Measurements from ENCODE around the gene KLRG1.

Gene KLRG1

GRCh38 chr12:9032202-9032964 is 43.0 kb downstream of the KLRG1 start:
- Histone ChIP-seq H4K20me1 (ENCODE audit: low read depth, low read length) (no peaks in the 10 kb centered on the region), H3K4me2 (ENCODE audit: low read depth, low read length, poor library complexity, severe bottlenecking) (no peak overlapping the region), H2AFZ (ENCODE audit: low read depth, low read length, severe bottlenecking) (no peak overlapping the region), H3K9me2 (replicated peaks; ENCODE audit: insufficient read depth, low read length) (no peaks in the 10 kb centered on the region), H3K79me2 (ENCODE audit: insufficient read depth, low read length) (no peaks in the 10 kb centered on the region), H3K9me3 (ENCODE audit: insufficient read depth, low read length) (no peaks in the 10 kb centered on the region), H3K9ac (ENCODE audit: low read length) (no peak overlapping the region), H3K36me3 (ENCODE audit: low read length) (no peaks in the 10 kb centered on the region), H3K27ac (ENCODE audit: low read depth, low read length) (no peak overlapping the region), H3K27me3 (ENCODE audit: low read length) (no peaks in the 10 kb centered on the region), H3F3A (ENCODE audit: insufficient read depth) (no peaks in the 10 kb centered on the region), H3K4me3 (ENCODE audit: insufficient read depth, low read length, poor library complexity, severe bottlenecking) (no peak overlapping the region)
- TF ChIP-seq EZH2phosphoT487 (conservative IDR thresholded peaks at IDR 0.05; ENCODE audit: low read length) (no peak), CTCF (IDR thresholded peaks at IDR 0.05; ENCODE audit: insufficient read depth, low read length, poor library complexity, severe bottlenecking) (no peak)

DNA sequence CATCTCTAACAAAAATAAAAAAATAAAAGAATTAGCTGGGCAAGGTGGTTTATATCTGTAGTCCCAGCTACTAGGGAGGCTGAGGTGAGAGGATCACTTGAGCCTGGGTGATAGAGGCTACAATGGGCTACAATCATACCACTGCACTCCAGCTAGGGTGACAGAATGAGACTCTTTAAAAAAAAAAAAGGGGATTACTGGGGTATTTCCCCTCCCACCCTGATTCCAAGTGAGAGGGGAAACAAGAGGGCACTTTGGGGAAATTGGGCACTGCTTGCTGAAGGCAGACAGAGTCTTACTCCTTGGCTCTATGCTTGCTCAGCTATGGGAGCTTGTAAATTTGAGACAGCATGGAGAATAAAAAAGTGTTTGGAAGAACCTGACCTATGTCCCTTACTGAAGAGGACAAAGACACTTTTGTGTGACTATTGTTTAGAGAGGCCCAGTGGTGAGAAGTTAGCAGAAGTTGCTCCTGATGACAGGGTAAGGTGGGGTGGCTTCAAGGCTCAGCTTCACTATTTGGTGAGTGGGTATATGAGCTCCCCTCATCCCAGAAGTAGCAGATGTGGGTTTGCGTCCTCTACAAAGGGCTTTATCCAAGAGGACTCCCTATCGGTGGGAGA is 44.0 kb downstream of the KLRG1 start:
- no peaks in the 10 kb centered on the region for H3K9me3 ChIP-seq (ENCODE audit: insufficient read depth, low read length)
- no peak overlapping the region for H3K9ac ChIP-seq (ENCODE audit: low read length)
- no peaks in the 10 kb centered on the region for H3K27me3 ChIP-seq (ENCODE audit: low read length)
- H3F3A ChIP-seq (ENCODE audit: insufficient read depth): no peaks in the 10 kb centered on the region
- TF ChIP-seq CTCF (IDR thresholded peaks at IDR 0.05; ENCODE audit: insufficient read depth, low read length, poor library complexity, severe bottlenecking) (no peak), EZH2phosphoT487 (conservative IDR thresholded peaks at IDR 0.05; ENCODE audit: low read length) (no peak)
- H3K27ac ChIP-seq (ENCODE audit: low read depth, low read length): no peak overlapping the region
- H3K79me2 ChIP-seq (ENCODE audit: insufficient read depth, low read length): no peaks in the 10 kb centered on the region
- H3K4me2 ChIP-seq (ENCODE audit: low read depth, low read length, poor library complexity, severe bottlenecking): no peak overlapping the region
- H2AFZ ChIP-seq (ENCODE audit: low read depth, low read length, severe bottlenecking): no peak overlapping the region
- H3K36me3 ChIP-seq (ENCODE audit: low read length): no peaks in the 10 kb centered on the region
- no peaks in the 10 kb centered on the region for H3K9me2 ChIP-seq (replicated peaks; ENCODE audit: insufficient read depth, low read length)
- no peaks in the 10 kb centered on the region for H4K20me1 ChIP-seq (ENCODE audit: low read depth, low read length)
- H3K4me3 ChIP-seq (ENCODE audit: insufficient read depth, low read length, poor library complexity, severe bottlenecking): no peak overlapping the region

DNA sequence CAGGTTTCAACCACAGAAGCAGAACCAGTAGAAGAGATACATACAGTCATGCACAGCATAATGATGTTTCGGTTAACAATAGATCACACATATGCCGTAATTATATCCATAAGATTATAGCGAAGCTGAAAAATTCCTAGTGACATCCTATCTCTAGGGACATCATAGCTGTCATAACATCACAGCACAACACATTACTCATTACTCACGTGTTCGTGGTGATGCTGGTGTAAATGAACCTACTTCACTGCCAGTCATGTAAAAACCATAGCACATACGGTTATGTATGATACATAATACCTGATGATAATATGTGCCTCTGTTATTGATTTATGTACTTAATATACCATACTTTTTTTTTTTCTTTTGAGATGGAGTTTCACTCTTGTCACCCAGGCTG is 44.7 kb downstream of the KLRG1 start:
- H3K9me2 ChIP-seq (replicated peaks; ENCODE audit: insufficient read depth, low read length): no peaks in the 10 kb centered on the region
- no peaks in the 10 kb centered on the region for H3K36me3 ChIP-seq (ENCODE audit: low read length)
- H2AFZ ChIP-seq (ENCODE audit: low read depth, low read length, severe bottlenecking): no peak overlapping the region
- H3K27ac ChIP-seq (ENCODE audit: low read depth, low read length): no peak overlapping the region
- no peaks in the 10 kb centered on the region for H3F3A ChIP-seq (ENCODE audit: insufficient read depth)
- no peak overlapping the region for H3K4me3 ChIP-seq (ENCODE audit: insufficient read depth, low read length, poor library complexity, severe bottlenecking)
- H3K9me3 ChIP-seq (ENCODE audit: insufficient read depth, low read length): no peaks in the 10 kb centered on the region
- H3K79me2 ChIP-seq (ENCODE audit: insufficient read depth, low read length): no peaks in the 10 kb centered on the region
- H3K27me3 ChIP-seq (ENCODE audit: low read length): no peaks in the 10 kb centered on the region
- H3K4me2 ChIP-seq (ENCODE audit: low read depth, low read length, poor library complexity, severe bottlenecking): no peak overlapping the region
- no peak overlapping the region for H3K9ac ChIP-seq (ENCODE audit: low read length)
- H4K20me1 ChIP-seq (ENCODE audit: low read depth, low read length): no peaks in the 10 kb centered on the region
- TF ChIP-seq EZH2phosphoT487 (conservative IDR thresholded peaks at IDR 0.05; ENCODE audit: low read length) (no peak), CTCF (IDR thresholded peaks at IDR 0.05; ENCODE audit: insufficient read depth, low read length, poor library complexity, severe bottlenecking) (no peak)
